Measurements from ENCODE around the gene CTR9. TPM values are rescaled to one million over a fixed set of nuclear protein-coding genes. Genes with fewer than 3 reads are reported as not detected.

CTR9 gene
- total and polyA plus RNA-seq, 10 donors: 13.8 to 44.4 (median 32.9) TPM

DNA sequence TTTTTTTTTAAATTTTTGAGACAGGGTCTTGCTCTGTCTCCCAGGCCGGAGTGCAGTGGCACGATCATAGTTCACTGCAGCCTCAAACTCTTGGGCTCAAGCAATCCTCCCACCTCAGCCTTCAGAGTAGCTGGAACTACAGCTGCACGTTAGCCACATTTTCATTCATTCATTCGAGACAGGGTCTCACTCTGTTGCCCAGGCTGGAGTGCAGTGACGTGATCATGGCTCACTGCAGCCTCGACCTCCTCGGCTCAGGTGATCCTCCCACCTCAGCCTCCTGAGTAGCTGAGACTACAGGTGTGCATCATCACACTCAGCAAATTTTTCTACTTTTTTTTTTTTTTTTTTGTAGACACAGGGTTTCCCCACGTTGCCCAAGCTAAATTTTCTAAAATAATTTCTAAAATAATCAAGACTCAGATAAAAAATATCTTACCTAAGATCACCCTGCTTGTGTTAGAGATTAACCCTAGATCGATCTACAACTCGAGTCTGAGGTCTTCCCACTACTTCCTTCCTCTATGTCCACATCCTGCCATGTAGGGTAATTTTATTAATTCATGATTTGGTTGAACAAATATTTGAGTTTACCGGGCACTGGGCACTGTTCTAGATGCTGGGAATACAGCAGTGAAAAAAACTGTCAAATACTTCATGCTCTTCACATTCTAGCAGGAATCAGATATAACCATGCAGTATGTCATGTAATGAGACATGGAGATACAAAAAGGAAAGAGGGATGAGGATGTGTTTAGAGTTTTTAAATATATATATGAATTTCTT, 42.6 kb downstream of the CTR9 start:
- Histone ChIP-seq H3K4me3 (no peak overlapping the region), H3K9me3 (no peaks in the 10 kb centered on the region), H3K4me1 (peaks cover 6 to 54% (median 38%) of the 10 kb centered on the region in 6 donors), H3K27me3 (replicated peaks in 1 of 7) (no peaks in the 10 kb centered on the region), H3K27ac (no peak overlapping the region), H3K36me3 (peaks cover 0 to 35% (median 32%) of the 10 kb centered on the region in 6 donors)
- intact Hi-C loops (cut with DNase I; ENCODE audit: low total_unique reads): loop anchor here (5.0 kb wide), 1 partner anchor 229 kb away; no protein-coding TSS in a partner anchor
- TF ChIP-seq POLR2AphosphoS5 (IDR thresholded peaks at IDR 0.05) (no peak), POLR2A (IDR thresholded peaks at IDR 0.05) (no peak)
- TF ChIP-seq, protein P1, sequence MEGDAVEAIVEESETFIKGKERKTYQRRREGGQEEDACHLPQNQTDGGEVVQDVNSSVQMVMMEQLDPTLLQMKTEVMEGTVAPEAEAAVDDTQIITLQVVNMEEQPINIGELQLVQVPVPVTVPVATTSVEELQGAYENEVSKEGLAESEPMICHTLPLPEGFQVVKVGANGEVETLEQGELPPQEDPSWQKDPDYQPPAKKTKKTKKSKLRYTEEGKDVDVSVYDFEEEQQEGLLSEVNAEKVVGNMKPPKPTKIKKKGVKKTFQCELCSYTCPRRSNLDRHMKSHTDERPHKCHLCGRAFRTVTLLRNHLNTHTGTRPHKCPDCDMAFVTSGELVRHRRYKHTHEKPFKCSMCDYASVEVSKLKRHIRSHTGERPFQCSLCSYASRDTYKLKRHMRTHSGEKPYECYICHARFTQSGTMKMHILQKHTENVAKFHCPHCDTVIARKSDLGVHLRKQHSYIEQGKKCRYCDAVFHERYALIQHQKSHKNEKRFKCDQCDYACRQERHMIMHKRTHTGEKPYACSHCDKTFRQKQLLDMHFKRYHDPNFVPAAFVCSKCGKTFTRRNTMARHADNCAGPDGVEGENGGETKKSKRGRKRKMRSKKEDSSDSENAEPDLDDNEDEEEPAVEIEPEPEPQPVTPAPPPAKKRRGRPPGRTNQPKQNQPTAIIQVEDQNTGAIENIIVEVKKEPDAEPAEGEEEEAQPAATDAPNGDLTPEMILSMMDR (IDR thresholded peaks at IDR 0.05 in 8 of 11, conservative IDR thresholded peaks at IDR 0.05 in 3 of 11): no peak
- WGBS, 5 donors: 49 to 58% (median 55%) methylated on average over 11 of the region's 11 CpGs
- DNase-seq: no peak

DNA sequence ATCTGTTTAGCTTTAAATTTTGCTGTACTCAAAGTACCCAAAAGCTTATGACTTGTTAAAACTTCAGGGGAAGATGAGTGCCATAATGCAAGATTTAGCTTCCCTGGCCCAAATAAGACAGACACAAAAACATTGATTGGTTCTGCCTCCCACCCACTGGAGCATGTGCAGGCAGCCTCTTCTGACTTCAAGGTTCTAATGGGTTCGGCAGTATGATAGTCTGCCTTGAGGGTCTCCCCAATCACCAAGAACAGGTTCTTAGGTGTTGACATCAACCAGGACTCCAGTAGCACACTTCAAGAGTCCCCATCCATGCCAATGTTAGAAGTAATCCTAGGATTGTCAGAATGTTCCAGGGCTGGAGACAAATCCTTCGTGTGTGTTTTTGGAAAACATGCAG, 45.1 kb downstream of the CTR9 start:
- H3K27me3 ChIP-seq (replicated peaks in 1 of 7): no peaks in the 10 kb centered on the region
- H3K4me3 ChIP-seq: no peak overlapping the region
- peaks cover 5 to 61% (median 58%) of the 10 kb centered on the region in 6 donors for H3K36me3 ChIP-seq
- peaks cover 6 to 79% (median 55%) of the 10 kb centered on the region in 6 donors for H3K4me1 ChIP-seq
- intact Hi-C loops (cut with DNase I; ENCODE audit: low total_unique reads): no loop called here
- peak overlapping the region in 2 of 8 donors; percentile 61 to 66 for H3K27ac ChIP-seq
- no peak for DNase-seq
- no peak for TF ChIP-seq POLR2A (IDR thresholded peaks at IDR 0.05)
- no peak for TF ChIP-seq POLR2AphosphoS5 (IDR thresholded peaks at IDR 0.05)
- TF ChIP-seq, protein P1 (IDR thresholded peaks at IDR 0.05 in 8 of 11, conservative IDR thresholded peaks at IDR 0.05 in 3 of 11): no peak
- no peaks in the 10 kb centered on the region for H3K9me3 ChIP-seq
- WGBS, 5 donors: 77 to 96% (median 82%) methylated on average over 2 of the region's 2 CpGs

DNA sequence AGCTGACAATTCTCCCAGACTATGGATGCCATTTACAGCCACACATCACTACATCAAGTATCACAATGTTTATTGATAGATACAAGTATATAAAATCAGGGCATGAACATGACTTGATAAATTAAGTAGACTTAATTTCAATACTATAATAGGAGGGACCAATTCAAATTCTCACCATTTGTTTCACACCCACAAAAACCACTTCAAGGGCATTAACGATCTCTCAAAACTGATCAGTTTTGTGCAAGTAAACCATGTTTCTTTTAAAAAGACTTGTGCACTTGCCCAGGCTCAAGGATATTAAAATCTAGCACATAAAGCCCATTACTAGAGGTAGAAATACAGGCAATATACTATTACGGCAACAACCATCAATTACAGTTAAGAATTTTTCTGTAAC, 46.0 kb downstream of the CTR9 start:
- intact Hi-C loops (cut with DNase I; ENCODE audit: low total_unique reads): no loop called here
- peaks cover 6 to 85% (median 58%) of the 10 kb centered on the region in 6 donors for H3K4me1 ChIP-seq

More for the DNA sequence above, 46.0 kb downstream of the CTR9 start:
- Histone ChIP-seq H3K36me3 (peaks cover 5 to 69% (median 66%) of the 10 kb centered on the region in 6 donors), H3K27me3 (replicated peaks in 1 of 7) (no peaks in the 10 kb centered on the region), H3K9me3 (no peaks in the 10 kb centered on the region), H3K27ac (peak overlapping the region in 7 of 8 donors; percentile 3 to 73 (median 62)), H3K4me3 (peak overlapping the region in 1 of 8 donors; percentile 28)
- DNase-seq: no peak
- 55 to 76% (median 68%) methylated on average over 2 of the region's 2 CpGs for WGBS, 5 donors
- TF ChIP-seq, protein P1 (IDR thresholded peaks at IDR 0.05 in 8 of 11, conservative IDR thresholded peaks at IDR 0.05 in 3 of 11): no peak
- no peak for TF ChIP-seq POLR2A (IDR thresholded peaks at IDR 0.05)
- no peak for TF ChIP-seq POLR2AphosphoS5 (IDR thresholded peaks at IDR 0.05)
